GM19035 (cell line): ENCODE measurements around the gene LGI4.

ENCODE experiments used
- ATAC-seq: cut with Tn5 transposase; IDR thresholded peaks from one replicate; pipeline ENCODE4 v1.9.1; 2021; ENCODE audit not compliant: unreplicated experiment

LGI4 gene

DNA sequence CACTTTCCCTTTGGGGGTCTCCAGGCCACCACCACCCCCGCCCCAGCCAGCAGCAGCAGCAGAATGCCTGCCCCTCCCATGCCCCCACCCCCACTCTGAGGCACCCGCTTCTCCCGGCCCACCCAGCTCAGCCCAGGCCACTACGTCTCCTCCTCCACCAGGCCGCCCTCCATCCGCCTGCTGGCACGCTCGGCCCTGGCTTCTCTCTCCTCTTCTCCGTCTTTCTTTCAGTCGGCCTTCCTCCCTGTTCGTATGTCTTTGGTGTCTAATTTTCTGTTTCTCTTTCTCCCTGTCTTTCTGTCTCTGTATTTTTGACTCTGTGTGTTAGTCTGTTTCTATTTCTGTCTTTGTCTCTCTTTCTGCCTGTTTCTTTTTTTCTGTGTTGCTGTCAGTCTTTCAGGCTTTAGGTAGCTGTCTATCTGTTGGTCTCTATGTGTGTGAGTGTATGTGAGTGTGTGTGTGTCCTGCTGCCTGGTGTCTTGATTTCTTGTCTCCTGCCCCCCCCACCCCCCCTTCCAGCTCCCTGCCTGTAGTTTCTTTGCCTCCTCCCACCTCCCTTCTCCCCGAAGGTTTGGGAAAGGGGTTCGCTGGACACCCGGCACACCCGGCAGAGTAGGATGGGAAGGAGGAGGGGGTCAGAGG lies at the start of gene LGI4:
LGI4 (minus strand) TSS at position 459 of the 642 bp plus-strand sequence; CDS start at position 80, 379 bp downstream.
- no peak for ATAC-seq

DNA sequence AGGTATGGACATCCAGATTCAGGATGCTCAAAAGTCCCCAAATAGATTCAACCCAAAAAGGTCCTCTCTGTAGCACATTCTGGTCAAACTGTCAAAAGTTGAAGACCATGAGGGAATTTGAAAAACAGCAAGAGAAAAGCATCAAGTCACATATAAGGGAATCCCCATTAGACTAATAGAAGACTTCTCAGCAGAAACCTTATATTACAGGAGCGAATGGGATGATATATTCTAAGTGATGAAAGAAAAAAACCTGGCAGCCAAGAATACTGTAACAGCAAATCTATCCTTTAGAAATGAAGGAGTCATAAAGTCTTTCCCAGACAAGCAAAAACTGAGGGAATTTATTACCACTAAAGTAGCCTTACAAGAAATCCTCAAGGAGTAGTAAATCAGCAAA lies 49.4 kb upstream of the LGI4 start:
- no peak for ATAC-seq

DNA sequence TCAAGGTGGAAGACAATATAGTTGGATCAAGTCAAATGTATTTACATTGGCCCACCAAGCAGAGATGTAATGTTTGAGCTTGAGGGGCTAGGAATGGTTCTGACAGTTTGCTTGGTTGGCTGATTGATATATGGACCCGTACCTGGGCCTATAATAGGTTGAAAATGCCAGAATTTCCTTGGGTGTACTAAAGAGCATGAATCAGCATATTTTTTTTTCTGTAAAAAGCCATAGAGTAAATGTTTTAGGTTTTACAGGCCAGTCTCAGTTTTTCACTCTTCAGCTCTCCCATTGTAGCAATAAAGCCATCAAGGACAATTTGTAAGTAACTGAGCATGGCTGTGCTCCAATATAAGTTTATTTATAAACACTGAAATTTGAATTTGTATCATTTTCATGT lies 46.5 kb upstream of the LGI4 start:
- no peak for ATAC-seq

DNA sequence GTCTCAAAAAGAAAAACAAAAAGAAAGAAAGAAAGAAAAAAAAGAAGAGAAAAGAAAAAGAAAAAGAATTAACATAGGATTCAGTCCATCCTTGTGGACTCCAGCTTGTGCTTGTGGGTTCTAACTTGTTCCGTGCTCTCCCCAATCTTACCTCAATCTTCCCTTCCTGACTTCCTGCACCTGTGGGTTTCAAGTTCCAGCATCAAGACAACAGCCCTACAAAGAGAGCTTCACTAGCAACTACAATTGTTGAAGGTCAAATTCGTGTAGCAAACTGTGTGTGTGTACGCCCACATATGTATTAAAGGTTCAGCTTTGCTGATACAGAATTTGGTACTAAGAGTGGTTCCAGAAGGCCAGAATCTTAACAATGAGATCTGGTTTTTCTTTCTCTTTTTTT lies 45.0 kb upstream of the LGI4 start:
- ATAC-seq: no peak

DNA sequence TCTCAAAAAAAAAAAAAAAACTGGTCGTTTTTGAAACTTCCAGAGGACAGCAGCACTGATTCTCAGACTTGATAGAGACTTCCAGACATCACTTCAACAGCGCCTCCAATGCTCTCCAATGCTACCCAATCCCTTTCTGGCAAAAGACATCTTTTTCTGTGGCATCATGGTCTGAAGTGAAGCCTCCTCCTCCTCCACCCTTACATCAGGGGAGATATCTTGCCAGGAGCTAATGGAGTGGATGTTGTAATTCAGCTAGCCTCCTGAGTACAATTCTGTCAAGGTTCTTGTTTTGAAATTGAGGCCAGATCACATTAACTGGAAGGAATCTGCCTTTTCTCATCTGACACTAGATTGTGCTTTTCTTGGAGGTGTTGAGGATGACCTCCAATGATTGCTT lies 43.8 kb upstream of the LGI4 start:
- ATAC-seq: no peak

DNA sequence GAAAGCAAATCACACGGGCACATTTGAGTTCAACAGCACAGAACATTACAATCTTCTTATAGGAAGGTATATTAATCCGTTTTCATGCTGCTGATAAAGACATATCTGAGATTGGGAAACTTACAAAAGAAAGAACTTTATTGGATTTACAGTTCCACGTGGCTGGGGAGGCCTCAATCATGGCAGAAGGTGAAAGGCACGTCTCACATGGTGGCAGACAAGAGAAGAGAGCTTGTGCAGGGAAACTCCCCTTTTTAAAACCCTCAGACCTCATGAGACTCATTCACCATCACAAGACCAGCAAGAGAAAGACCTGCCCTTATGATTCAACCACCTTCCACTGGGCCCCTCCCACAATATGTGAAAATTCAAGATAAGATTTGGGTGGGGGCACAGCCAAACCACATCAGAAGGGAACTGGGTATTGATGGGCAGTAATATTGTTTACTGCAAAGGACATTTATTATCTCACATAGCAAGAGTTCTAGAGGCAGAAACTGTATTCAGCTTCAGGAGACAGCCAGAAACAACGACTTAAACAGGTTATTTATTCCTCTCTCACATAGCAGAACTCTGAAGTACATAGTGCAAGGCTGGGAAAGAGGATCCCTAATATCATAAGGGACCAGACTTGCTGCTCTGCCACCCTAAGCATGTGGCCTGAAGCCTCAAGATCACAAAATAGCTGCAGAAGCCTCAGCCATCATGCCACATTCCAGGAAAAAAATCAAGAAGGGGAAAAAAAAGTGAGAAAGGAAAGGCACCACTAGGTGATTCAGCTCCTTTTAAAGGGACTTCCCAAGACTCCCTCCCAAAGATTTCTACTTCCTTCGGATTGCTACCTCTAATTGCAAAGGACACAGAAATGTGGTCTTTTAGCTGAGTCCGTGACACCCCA lies 42.8 kb upstream of the LGI4 start:
- no peak for ATAC-seq

DNA sequence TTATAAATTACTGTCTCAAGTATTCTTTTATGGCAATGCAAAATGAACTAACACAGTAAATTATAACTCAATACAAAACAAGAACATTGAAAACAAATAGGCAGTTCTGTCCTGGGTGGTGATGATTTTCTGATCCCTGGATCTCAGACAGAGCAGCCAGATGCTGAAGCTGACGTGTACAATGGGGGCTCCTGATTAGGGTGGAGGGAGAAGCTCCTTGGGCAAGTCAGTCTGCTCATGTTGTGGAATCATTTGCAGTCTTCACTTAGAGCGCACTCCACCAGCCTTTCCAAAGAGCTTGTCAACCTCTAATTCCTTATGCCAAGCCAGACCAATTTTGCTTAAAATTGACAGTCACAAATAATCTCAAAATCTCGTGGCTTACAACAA lies 41.3 kb upstream of the LGI4 start:
- no peak for ATAC-seq

DNA sequence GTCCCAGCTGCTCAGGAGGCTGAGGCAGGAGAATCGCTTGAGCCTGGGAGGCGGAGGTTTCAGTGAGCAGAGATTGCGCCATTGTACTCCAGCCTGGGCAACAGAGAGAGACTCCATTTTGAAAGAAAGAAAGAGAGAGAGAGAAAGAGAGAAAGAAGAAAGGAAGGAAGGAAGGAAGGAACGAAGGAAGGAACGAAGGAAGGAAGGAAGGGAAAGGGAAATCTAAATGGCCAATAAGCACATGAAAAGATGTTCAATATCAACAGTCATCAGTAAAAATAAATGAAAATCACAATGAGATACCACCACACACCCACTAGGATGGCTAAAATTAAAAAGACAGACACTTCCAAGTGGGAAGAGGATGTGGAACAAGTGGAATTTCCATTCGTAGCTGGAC lies 39.4 kb upstream of the LGI4 start:
- ATAC-seq: no peak

DNA sequence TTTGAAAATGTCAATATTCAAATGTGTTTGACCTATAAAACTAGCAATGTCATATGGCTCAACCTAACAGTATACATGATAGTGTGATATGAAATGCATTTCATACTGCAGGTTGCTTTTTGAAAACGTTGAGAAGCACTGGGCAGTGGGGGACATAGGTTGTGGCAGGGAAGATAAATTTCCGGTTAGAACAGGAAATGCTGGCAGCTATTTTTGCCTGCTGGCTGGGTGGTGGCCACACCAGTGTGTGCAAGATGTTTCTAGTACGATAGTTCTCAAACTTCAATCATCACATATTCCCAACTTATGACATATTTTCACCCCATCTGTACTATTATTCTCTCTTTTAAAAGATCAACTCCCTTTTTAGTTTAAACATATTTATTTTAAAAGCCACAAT lies 36.9 kb upstream of the LGI4 start:
- no peak for ATAC-seq

DNA sequence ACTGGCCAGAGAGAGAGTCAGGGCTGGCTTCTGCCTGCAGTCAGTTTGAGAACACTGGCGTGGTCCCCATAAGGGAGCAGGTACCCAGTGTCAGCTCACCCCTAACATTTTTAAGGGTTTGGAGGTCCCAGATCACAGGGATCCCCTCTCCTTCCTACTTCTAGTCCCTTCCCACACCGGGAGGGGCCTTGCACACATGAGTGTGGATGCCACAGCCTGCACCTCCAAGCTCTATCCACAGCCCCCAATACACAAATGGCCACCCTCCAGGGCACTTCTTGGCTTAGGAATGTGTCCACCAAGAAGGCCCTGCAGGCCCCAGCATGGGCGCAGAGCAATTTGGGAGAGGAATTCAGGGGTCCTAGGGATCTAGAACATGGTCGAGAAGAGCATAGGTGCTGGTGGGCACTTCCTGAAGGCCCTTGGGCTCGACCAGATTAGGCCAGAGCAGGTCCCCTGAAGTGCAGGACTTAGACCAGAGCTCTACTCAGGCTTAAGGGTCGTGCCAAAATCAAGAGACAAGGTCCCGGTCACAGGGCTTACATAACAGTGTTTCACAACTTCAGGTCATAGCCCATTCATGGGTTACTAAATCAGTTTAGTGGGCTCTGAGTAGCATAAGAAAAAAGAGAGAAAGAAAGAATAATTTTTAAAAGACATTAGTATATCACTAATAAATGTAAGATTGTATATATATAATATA lies 35.7 kb upstream of the LGI4 start:
- no peak for ATAC-seq

DNA sequence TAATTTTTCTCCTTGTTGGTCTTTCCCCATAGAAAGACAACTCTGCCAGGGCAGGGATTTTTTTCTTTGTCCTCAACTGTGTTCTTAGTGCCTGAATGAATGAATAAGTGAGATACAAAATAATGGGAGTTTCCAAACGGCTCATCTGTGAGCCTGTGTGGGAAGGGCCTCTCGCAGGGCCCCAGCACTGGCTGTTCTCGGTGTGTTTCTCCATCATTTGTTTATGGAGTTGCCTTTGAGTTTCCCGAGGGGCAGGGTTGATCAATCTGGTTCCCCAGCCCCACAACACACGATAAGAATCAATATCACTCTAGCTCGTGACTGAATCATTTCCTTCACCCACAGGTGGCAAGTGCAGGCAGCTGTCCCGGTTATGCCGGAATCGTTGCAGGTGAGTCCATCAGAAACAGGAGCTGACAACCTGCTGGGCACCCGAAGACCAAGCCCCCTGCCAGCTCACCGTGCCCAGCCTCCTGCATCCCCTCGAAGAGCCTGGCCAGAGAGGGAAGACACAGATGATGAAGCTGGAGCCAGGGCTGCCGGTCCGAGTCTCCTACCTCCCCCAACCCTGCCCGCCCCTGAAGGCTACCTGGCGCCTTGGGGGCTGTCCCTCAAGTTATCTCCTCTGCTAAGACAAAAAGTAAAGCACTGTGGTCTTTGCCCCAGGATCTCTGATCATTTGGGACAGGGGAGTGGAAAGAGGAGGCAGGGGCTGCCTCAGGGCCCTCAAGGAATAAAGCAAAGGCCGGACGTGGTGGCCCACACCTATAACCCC lies 34.5 kb upstream of the LGI4 start:
- no peak for ATAC-seq

DNA sequence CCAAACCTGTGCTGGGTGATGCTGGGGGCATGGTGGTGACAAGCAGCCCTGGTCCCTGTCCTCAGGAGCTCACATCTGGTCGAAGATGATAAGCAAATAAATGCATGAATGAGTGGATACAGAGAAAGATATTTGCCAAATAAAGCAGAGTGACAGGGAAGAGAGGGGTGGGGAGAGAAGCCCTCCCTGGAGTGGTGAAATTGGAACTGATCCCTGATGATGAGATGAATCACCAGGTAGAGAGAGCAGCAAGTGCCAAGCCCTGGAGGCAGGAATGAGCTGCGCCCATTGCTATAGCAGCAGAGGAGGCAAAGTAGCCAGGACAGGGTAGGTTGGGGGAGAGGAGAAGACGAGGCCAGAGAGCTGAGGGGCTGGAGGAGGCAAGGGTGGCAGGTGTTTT lies 33.3 kb upstream of the LGI4 start:
- no peak for ATAC-seq

DNA sequence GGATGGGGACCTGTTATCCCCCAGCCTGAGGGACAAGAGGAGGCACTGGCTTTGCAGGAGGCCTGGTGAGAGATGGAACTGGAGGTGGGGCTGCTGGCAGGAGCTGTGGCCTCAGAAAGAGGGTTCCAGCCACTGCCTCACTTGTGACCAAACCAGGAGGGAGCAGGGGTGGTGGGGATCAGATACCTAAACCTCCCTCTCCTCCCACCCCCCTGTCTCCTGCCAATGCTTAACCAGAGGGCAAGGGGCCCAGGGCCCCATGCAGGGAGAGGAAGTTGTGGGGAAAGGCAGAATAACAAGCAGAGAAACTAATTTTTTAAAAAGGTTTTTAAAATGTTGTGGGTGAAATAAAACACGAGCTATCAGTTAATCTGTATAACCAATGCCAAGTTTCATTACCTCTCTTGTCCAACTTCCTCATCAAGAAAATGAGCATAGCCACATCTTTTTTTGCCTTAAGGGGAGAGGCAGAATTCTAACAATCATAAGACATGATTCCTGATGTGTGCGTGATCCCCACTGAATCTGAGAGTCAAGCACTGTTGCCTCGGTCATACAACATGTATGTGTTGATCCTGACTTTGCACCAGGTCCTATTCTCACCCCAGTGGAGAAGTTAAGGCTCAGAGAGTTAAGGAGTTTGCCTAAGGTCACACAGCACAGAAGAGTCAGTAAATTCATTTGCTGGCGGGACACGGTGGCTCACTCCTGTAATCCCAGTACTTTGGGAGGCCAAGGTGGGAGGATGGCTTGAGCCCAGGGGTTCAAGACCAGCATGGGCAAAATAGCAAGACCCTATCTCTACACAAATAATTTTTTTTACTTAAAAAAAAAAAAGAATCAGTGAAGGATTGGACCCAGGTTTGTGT lies 32.6 kb upstream of the LGI4 start:
- ATAC-seq: no peak

DNA sequence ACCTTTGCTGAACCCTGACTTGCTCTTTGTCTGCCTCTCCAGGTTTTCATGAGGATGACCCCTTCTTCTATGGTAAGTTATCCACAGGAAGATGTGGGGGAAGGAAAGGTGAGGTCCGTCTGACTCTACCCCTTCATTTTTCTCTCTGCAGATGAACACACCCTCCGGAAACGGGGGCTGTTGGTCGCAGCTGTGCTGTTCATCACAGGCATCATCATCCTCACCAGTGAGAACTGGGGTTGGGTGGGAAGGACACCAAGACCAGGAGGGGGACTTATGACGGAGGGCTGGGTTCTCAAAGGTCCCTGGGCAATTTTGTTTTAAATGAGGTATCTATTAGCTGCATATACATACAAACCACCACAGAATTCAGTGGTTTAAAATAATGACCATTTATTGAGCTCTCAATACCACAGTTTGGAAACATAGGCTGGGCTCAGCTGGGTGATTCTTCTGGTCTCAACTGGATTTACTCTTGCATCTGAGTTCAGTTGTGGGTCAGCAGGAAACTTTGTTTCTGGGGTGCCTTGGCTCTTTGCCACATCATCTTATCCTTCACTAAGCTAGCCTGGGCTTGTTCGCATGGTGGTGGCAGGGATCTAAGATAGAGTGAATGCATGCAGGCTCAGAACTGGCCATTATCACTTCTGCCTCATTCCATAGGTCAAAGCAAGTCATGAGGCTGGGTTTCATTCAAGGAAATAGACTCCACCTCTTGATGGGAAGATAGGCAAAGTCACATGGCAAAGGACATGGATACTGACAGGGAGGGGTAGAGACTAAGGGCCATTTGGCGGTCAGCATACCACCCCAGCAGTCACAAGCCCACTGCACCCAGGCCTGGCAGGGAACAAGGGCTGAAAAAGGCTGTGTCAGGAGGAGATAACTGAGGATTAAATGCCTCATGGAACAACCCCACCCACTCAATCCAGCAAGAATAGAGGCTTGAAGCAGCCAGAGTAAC lies 31.5 kb upstream of the LGI4 start:
- no peak for ATAC-seq

DNA sequence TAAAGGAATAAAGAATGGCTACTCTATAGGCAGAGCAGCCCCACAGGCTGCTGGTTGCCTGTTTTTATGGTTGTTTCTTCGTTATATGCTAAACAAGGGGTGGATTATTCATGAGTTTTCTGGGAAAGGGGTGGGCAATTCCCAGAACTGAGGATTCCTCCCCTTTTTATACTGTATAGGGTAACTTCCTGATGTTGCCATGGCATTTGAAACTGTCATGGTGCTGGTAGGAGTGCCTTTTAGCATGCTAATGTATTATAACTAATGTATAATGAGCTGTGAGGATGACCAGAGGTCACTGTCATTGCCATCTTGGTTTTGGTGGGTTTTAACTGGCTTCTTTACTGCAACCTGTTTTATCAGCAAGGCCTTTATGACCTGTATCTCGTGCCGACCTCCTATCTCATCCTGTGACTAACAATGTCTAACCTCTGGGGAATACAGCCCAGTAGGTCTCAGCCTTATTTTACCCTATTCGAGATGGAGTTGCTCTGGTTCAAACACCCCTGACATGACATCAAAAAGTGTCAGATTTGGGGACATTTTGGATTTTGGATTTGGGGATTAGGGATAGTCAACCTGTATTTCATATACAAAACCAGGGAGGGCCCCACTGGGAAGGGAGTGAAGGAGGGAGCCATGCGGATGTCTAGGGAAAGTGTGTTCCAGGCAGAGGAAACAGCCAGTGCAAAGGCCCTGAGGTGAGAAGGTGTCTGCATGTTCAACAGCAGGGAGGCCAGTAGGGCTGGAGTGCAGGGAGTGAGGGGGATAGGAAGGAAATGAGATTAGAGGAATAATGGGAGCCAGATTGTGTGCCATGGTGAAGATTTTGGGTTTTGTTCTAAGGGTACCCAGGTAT lies 30.6 kb upstream of the LGI4 start:
- no peak for ATAC-seq

DNA sequence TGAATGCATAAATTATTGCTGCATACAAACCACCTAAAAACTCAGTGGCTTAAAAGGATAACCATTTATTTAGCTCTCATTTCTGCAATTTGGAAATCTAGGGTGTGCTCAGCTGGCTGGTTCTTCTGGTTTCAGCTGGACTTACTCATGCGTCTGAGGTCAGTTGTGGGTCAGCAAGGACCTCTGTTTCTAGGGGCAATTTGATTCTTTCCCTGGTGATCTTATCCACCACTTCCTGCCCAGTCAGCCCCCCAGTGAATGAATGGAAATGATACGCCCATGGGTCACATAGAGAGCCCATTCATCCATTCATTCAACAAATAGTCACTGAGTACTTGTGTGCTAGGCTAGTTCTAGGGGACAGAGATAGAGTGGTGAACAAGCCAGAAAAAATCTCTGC lies 29.6 kb upstream of the LGI4 start:
- ATAC-seq: no peak

DNA sequence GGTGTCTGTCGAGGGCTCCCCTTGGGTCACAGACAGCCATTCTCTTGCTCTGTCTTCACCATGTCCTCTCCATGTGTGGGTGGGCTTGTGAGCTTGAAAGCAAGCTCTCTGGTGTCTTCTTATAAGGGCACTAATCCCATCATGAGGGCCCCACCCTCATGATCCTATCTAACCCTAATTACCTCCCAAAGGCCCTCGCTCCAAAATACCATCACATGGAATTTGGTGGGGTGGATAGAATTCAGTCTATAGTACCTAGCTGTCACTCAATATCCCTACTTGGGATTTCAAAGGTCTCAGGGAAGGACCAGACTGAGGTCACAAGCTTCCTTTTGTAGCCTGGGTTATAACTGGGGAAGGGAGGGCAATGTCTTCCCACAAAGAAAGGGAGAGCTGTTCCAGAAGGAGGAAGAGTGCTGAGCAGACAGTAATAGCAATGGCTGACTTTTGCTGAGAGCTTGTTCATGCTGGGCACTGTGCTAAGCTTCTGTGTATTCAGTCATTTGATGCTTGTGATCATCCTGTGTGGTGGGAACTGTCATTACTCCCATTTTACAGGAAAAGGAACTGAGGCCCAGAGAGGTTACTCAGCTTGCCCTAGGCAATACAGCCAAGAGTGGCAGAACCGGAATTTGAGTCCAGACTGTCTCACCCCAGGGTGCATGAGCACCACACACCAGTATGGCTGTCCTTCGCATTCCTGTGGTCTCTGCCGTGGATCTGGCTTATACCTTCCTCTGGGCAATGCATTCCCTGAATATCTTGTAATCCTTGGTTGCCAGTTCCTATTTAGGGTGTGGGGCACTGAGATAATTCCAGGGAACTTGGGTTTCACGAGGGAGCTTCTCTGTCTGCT lies 27.8 kb upstream of the LGI4 start:
- ATAC-seq: no peak
